Coronary artery (tissue), 2 donors: ENCODE data around the gene USP16.

Source experiments
- DNase-seq: peaks from one replicate; pipeline ENCODE4 v3.0.0-alpha.2; 2017; ENCODE audit warnings: low spot score
- H3K27ac ChIP-seq, 2 donors: fragments of 200-600 bp; sonication (generic); one replicate each; pipeline ENCODE4 v1.5.1; 2016 to 2019
- H3K4me3 ChIP-seq: fragments of 200-600 bp; sonication (generic); 2 replicates; pipeline ENCODE4 v1.5.1; 2016; ENCODE audit warnings: mild to moderate bottlenecking, moderate library complexity
- TF ChIP-seq, protein P1 (sequence below): fragments of 200-600 bp; sonication (generic); IDR thresholded peaks from one replicate; pipeline ENCODE4 v1.5.1; 2019; ENCODE audit warnings: antibody characterized with exemption

USP16 gene

DNA sequence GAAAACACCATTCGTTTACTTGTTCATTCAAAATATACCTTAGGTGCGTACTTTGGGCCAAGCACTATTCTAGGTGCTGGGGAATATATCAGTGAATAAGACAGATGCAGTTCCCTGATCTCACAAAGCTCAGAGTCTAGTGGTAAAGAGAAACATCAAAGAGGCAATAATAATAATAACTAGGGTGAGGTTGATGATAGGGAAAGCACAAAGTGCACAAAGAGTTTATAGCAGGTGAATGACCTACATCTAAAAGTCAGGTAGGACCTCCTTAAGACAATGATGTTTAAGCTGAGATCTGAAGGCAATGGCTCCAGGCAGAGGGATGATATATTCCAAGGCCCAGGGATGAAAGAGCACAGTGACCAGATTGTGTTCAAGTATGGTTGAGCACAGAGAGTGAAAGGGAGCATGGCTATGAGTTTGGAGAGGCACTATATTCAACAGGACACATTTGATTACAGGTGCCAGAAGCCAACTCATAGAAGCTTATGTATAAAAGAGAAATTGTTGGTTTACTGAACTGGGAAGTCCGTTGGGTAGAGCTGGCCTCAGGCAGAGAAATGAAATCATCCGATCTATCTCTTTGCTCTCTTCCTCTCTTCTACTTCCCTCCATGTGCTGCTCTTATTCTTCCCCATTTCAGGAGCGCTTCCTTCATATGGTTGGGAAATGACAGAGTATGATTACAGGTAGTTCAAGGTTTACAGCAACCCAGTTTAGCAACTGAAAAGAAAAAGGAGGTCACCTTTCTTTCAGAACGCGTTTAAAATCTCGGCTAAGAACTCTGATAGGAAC lies 71.9 kb downstream of the USP16 start:
- no peak for DNase-seq
- TF ChIP-seq, protein P1, sequence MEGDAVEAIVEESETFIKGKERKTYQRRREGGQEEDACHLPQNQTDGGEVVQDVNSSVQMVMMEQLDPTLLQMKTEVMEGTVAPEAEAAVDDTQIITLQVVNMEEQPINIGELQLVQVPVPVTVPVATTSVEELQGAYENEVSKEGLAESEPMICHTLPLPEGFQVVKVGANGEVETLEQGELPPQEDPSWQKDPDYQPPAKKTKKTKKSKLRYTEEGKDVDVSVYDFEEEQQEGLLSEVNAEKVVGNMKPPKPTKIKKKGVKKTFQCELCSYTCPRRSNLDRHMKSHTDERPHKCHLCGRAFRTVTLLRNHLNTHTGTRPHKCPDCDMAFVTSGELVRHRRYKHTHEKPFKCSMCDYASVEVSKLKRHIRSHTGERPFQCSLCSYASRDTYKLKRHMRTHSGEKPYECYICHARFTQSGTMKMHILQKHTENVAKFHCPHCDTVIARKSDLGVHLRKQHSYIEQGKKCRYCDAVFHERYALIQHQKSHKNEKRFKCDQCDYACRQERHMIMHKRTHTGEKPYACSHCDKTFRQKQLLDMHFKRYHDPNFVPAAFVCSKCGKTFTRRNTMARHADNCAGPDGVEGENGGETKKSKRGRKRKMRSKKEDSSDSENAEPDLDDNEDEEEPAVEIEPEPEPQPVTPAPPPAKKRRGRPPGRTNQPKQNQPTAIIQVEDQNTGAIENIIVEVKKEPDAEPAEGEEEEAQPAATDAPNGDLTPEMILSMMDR = no peak
- Histone ChIP-seq H3K4me3 (no peak overlapping the region), H3K27ac (no peak overlapping the region)

DNA sequence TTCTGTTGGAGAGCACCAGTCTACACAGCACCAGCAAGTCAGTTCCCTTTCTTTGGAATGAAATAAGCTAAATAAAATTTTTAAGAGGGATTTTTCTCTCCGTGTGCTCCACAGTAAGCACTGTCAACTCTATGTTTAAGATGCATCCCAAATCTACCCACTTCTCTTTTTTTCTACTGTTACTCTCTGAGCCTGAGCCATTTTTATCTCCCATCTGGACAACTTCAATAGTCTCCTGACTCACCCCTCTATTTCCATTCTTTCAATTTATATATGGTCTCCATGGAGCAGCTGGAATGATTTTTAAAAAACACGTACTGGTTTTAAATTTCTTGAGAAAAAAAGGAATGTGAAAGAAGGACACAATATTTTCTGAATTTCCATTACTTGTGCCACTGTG lies 73.7 kb downstream of the USP16 start:
- DNase-seq = no peak
- no peak overlapping the region for H3K4me3 ChIP-seq
- H3K27ac ChIP-seq = no peak overlapping the region

DNA sequence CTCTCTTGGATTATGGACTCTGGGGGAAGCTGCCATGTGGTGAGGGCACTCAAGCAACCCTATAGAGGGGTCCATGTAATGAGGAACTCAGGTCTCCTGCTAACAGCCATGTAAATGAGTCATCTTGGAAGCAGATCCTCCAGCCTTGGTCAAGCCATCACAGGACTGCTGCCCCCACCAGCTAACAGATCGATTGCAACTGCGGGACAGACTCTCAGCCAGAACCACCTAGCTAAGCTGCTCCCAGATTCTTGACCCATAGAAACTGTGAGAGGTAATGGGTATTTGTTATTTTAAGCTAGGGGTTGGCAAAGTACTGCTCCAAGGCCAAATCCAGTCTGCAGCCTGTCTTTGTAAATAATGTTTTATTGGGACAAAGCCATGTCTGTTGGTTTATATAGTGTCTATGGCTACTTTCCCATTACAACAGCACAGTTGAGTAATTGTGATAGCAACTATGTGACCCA lies 78.4 kb downstream of the USP16 start:
- DNase-seq = no peak
- TF ChIP-seq, protein P1 = no peak
- Histone ChIP-seq H3K4me3 (no peak overlapping the region), H3K27ac (no peak overlapping the region)

More for the DNA sequence above, 73.7 kb downstream of the USP16 start:
- TF ChIP-seq, protein P1 = no peak
